Muscle of back (tissue), 11 donors: ENCODE data around the gene ATP1B2. TPM values are rescaled to one million over a fixed set of nuclear protein-coding genes. Genes with fewer than 3 reads are reported as not detected.
"Not testable (repeated sequence)": the region's sequence is repeated elsewhere in the genome, so short reads cannot be mapped to it uniquely, and the experiment has no call there.

Experiments
- DNase-seq, 3 donors: peaks; one replicate each; pipeline versions ENCODE4 v3.0.0 to v3.0.0-alpha.2; 2013
- polyA plus RNA-seq, 10 donors: library from polyadenylated mRNA; unstranded; fragments of 120-200 nt; gene quantifications; one replicate each; pipeline ENCODE4 v1.2.1, GENCODE V29; 2013; ENCODE audit not compliant: insufficient read length in 10 of 10

ATP1B2 gene
- polyA plus RNA-seq, 10 donors: 12.9 to 38.1 (median 27.0) TPM

- DNase-seq: no peak
Measured at GRCh38 chr17:7632492-7632894, 18.2 kb upstream of the ATP1B2 start.

DNA sequence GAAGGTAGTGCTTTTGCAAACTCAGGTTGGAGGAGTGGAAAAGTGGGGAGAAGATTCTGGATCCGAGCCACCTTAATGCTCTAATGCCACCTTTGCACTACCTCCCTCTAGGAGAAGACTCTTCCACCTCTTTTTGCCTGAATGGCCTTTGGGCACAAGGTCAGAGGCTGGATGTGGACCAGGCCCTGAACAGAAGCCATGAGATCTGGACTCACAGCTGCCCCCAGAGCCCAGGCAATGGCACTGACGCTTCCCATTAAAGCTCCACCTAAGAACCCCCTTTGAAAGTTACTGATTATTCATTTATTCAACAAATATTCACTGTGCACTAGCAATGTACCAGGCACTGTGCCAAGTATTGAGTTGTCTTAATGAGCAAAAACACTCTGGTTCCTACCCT, 17.6 kb upstream of the ATP1B2 start:
- DNase-seq: no peak

GRCh38 chr17:7634384-7634783, 16.3 kb upstream of the ATP1B2 start:
- DNase-seq: peak in 2 of 3 donors; percentile 63 to 79

GRCh38 chr17:7636163-7636562, 14.6 kb upstream of the ATP1B2 start:
- no peak for DNase-seq

DNA sequence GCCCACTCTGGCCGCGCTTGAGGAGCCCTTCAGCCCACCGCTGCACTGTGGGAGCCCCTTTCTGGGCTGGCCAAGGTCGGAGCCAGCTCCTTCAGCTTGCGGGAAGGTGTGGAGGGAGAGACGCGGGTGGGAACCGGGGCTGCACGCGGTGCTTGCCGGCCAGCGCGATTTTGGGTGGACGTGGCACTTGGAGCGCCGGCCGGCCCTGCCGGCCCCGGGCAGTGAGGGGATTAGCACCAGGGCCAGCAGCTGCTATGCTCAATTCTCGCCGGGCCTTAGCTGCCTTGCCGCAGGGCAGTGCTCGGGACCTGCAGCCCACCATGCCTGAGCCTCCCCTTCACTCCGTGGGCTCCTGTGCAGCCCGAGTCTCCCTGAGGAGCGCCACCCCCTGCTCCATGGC, 9.9 kb upstream of the ATP1B2 start:
- no peak for DNase-seq

- not testable (repeated sequence) for DNase-seq
Measured at GRCh38 chr17:7641635-7642034, 9.1 kb upstream of the ATP1B2 start.

- no peak for DNase-seq
Measured at GRCh38 chr17:7644775-7645174, 6.0 kb upstream of the ATP1B2 start.

DNA sequence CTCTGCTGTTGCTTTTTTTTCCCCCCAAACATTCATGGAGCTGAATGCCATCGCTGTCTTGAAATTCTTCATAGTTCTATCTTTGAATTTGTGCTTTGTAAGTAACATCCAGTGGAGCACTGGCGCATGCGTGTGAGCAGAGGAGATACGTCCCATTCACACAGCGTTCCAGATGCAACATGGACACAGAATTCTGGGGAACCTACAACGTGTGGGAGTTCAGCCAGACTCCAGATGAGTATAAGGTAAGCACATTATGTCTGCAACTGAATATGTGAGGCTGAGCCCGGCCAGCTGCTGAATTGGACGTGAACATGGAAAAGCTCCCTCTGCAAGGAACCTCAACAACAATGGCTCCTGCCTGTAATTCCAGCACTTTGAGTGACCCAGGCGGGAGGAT, 4.3 kb upstream of the ATP1B2 start:
- no peak for DNase-seq

GRCh38 chr17:7647018-7647417, 3.7 kb upstream of the ATP1B2 start:
- no peak for DNase-seq

- DNase-seq: no peak
Measured at GRCh38 chr17:7651097-7651664, 455 bp downstream of the ATP1B2 start.

GRCh38 chr17:7651665-7652387, 1.1 kb downstream of the ATP1B2 start:
- DNase-seq: peak; percentile 55 to 82 (median 70)

GRCh38 chr17:7652388-7653356, 1.9 kb downstream of the ATP1B2 start:
- DNase-seq: no peak

- DNase-seq: no peak
Measured at GRCh38 chr17:7654832-7655540, 4.3 kb downstream of the ATP1B2 start.

GRCh38 chr17:7655541-7655840, 4.8 kb downstream of the ATP1B2 start:
- no peak for DNase-seq

GRCh38 chr17:7656958-7657609, 6.4 kb downstream of the ATP1B2 start:
- peak in 1 of 3 donors; percentile 47 for DNase-seq

GRCh38 chr17:7667656-7668406, 17.1 kb downstream of the ATP1B2 start:
- DNase-seq: no peak

DNA sequence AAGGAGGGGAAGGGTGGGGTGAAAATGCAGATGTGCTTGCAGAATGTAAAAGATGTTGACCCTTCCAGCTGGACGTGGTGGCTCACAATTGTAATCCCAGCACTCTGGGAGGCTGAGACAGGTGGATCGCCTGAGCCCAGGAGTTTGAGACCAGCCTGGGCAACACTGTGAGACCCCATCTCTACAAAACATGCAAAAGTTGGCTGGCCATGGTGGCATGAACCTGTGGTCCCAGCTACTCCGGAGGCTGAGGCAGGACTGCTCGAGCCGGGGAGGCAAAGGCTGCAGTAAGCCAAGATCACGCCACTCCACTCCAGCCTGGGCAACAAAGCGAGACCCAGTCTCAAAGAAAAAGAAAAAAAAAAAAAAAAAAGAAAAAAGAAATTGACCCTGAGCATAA, 17.8 kb downstream of the ATP1B2 start:
- DNase-seq: no peak

DNA sequence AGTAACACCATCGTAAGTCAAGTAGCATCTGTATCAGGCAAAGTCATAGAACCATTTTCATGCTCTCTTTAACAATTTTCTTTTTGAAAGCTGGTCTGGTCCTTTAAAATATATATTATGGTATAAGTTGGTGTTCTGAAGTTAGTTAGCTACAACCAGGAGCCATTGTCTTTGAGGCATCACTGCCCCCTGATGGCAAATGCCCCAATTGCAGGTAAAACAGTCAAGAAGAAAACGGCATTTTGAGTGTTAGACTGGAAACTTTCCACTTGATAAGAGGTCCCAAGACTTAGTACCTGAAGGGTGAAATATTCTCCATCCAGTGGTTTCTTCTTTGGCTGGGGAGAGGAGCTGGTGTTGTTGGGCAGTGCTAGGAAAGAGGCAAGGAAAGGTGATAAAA, 22.5 kb downstream of the ATP1B2 start:
- DNase-seq: no peak

- no peak for DNase-seq
Measured at GRCh38 chr17:7674934-7675333, 24.2 kb downstream of the ATP1B2 start.

DNA sequence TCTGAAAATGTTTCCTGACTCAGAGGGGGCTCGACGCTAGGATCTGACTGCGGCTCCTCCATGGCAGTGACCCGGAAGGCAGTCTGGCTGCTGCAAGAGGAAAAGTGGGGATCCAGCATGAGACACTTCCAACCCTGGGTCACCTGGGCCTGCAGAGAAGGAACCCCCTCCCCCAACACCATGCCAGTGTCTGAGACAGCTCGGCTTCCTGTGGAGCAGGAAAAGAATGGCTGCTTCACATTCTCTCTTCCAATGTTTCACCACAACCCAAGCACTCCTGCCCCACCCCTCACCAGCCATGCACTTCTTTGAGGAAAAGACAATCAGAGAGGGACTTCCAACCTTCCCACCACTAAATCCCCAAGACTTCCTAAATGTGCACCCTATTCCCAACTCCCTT, 25.8 kb downstream of the ATP1B2 start:
- no peak for DNase-seq
